ENCODE data around the gene MPZL2. TPM values are rescaled to one million over a fixed set of nuclear protein-coding genes. Genes with fewer than 3 reads are reported as not detected.

Gene MPZL2
- total RNA-seq, 1 donor from 2014 or later, result 53.0 TPM

GRCh38 chr11:118212781-118213191 lies 51.3 kb downstream of the MPZL2 start:
- Histone ChIP-seq H3K4me1 (no peaks in the 10 kb centered on the region), H3K36me3 (no peaks in the 10 kb centered on the region), H3K4me3 (no peak overlapping the region), H3K9me3 (no peaks in the 10 kb centered on the region), H3K27ac (no peak overlapping the region), H3K27me3 (no peaks in the 10 kb centered on the region)
- DNase-seq (ENCODE audit: low spot score in 2 of 2), result no peak
- no peak for TF ChIP-seq CTCF (IDR thresholded peaks at IDR 0.05)
- intact Hi-C loops (cut with DNase I), result no loop called here

- no peak for TF ChIP-seq CTCF (IDR thresholded peaks at IDR 0.05)
- Histone ChIP-seq H3K4me3 (no peak overlapping the region), H3K9me3 (no peaks in the 10 kb centered on the region), H3K27me3 (no peaks in the 10 kb centered on the region), H3K4me1 (no peaks in the 10 kb centered on the region), H3K27ac (no peak overlapping the region), H3K36me3 (no peaks in the 10 kb centered on the region)
- intact Hi-C loops (cut with DNase I), result no loop called here
- DNase-seq (ENCODE audit: low spot score in 2 of 2), result no peak
These were observed 51.9 kb downstream of the MPZL2 start for GRCh38 chr11:118212131-118212725.

- intact Hi-C loops (cut with DNase I), result no loop called here
- Histone ChIP-seq H3K9me3 (no peaks in the 10 kb centered on the region), H3K36me3 (no peaks in the 10 kb centered on the region), H3K27me3 (no peaks in the 10 kb centered on the region), H3K4me1 (no peaks in the 10 kb centered on the region), H3K27ac (no peak overlapping the region), H3K4me3 (no peak overlapping the region)
- no peak for DNase-seq (ENCODE audit: low spot score in 2 of 2)
- TF ChIP-seq CTCF (IDR thresholded peaks at IDR 0.05), result no peak
These were observed 53.1 kb downstream of the MPZL2 start for GRCh38 chr11:118211006-118211405.

DNA sequence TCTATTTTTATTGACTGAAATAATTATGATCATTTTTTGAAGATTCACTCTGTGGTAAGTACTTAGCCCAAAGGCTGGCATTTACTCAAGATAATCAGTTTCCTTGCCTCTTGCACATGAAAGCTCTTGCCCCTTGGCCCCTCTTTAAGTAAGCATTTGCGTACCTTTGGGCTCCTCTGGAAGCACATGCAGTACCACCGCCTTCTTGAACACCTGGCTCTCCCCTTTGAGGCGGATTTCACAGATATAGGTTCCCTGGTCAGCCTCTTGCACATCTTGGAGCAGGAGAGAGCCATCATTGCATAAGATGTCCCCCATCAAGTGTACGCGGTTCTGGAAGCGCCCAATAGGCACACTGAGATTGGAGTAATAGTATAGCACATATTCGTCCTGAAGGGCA lies 53.8 kb downstream of the MPZL2 start:
- Histone ChIP-seq H3K27ac (no peak overlapping the region), H3K4me1 (no peaks in the 10 kb centered on the region), H3K4me3 (no peak overlapping the region), H3K9me3 (no peaks in the 10 kb centered on the region), H3K36me3 (no peaks in the 10 kb centered on the region), H3K27me3 (no peaks in the 10 kb centered on the region)
- intact Hi-C loops (cut with DNase I), result no loop called here
- no peak for DNase-seq (ENCODE audit: low spot score in 2 of 2)
- no peak for TF ChIP-seq CTCF (IDR thresholded peaks at IDR 0.05)

- no peaks in the 10 kb centered on the region for H3K27me3 ChIP-seq
- no peaks in the 10 kb centered on the region for H3K9me3 ChIP-seq
- no peak for TF ChIP-seq CTCF (IDR thresholded peaks at IDR 0.05)
- no peaks in the 10 kb centered on the region for H3K4me1 ChIP-seq
- no peaks in the 10 kb centered on the region for H3K36me3 ChIP-seq
- DNase-seq (ENCODE audit: low spot score in 2 of 2), result no peak
- no peak overlapping the region for H3K27ac ChIP-seq
- no peak overlapping the region for H3K4me3 ChIP-seq
- intact Hi-C loops (cut with DNase I), result no loop called here
These were observed 55.1 kb downstream of the MPZL2 start for GRCh38 chr11:118209033-118209432.

GRCh38 chr11:118207079-118207478 lies 57.0 kb downstream of the MPZL2 start:
- Histone ChIP-seq H3K4me1 (no peaks in the 10 kb centered on the region), H3K4me3 (no peak overlapping the region), H3K27ac (no peak overlapping the region), H3K9me3 (no peaks in the 10 kb centered on the region), H3K27me3 (no peaks in the 10 kb centered on the region), H3K36me3 (no peaks in the 10 kb centered on the region)
- no peak for TF ChIP-seq CTCF (IDR thresholded peaks at IDR 0.05)
- intact Hi-C loops (cut with DNase I), result no loop called here
- no peak for DNase-seq (ENCODE audit: low spot score in 2 of 2)
